ENCODE results near the gene THBS2.

DNA sequence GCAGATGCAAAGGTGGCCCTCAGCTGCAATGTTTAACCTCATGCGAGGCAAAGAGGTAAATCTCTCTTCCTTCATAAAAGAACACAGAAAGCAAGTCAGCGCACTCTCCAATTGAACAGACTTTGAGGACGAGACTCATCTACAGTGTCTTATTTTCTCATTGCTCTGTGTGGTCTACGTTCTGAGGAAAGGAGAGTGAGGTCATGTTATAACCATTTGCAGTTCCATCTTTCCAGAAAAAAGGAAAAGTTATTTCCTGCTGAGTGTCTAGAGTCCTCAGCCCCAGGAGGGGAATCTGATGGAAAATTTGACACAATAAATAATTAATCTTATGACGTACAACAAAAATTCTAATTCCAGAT is 35.6 kb upstream of the THBS2 start:
- TF ChIP-seq, protein P1, sequence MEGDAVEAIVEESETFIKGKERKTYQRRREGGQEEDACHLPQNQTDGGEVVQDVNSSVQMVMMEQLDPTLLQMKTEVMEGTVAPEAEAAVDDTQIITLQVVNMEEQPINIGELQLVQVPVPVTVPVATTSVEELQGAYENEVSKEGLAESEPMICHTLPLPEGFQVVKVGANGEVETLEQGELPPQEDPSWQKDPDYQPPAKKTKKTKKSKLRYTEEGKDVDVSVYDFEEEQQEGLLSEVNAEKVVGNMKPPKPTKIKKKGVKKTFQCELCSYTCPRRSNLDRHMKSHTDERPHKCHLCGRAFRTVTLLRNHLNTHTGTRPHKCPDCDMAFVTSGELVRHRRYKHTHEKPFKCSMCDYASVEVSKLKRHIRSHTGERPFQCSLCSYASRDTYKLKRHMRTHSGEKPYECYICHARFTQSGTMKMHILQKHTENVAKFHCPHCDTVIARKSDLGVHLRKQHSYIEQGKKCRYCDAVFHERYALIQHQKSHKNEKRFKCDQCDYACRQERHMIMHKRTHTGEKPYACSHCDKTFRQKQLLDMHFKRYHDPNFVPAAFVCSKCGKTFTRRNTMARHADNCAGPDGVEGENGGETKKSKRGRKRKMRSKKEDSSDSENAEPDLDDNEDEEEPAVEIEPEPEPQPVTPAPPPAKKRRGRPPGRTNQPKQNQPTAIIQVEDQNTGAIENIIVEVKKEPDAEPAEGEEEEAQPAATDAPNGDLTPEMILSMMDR (conservative IDR thresholded peaks at IDR 0.05; ENCODE audit: low read length) = no peak
- no peak for TF ChIP-seq EZH2phosphoT487 (IDR thresholded peaks at IDR 0.05; ENCODE audit: borderline replicate concordance)
